ENCODE measurements around the gene ZNF208.
"Not testable (repeated sequence)": the region's sequence is repeated elsewhere in the genome, so short reads cannot be mapped to it uniquely, and the experiment has no call there.

ZNF208 gene

GRCh38 chr19:22010437-22011143, at the start of gene ZNF208:
Gene ZNF208, minus strand, starts transcription at chr19:22010943. Its CDS starts 149 bp downstream, at chr19:22010794.
- DNase-seq (ENCODE audit: low read depth in 2 of 2): not testable (repeated sequence)

- no peak for DNase-seq (ENCODE audit: low read depth in 2 of 2)
Observed at GRCh38 chr19:22052644-22053013, 41.9 kb upstream of the ZNF208 start.

- DNase-seq (ENCODE audit: low read depth in 2 of 2): not testable (repeated sequence)
Observed at GRCh38 chr19:22041151-22041550, 30.4 kb upstream of the ZNF208 start.

- DNase-seq (ENCODE audit: low read depth in 2 of 2): no peak
Observed at GRCh38 chr19:22030680-22031079, 19.9 kb upstream of the ZNF208 start.

- DNase-seq (ENCODE audit: low read depth in 2 of 2): no peak
Observed at GRCh38 chr19:22026687-22027086, 15.9 kb upstream of the ZNF208 start.

GRCh38 chr19:22025539-22025938, 14.8 kb upstream of the ZNF208 start:
- not testable (repeated sequence) for DNase-seq (ENCODE audit: low read depth in 2 of 2)

- DNase-seq (ENCODE audit: low read depth in 2 of 2): no peak
Observed at GRCh38 chr19:21970466-21970865, 40.3 kb downstream of the ZNF208 start.

GRCh38 chr19:21947775-21948174, 63.0 kb downstream of the ZNF208 start:
- DNase-seq (ENCODE audit: low read depth in 2 of 2): no peak

- DNase-seq (ENCODE audit: low read depth in 2 of 2): no peak
Observed at GRCh38 chr19:21940684-21941083, 70.1 kb downstream of the ZNF208 start.

- no peak for DNase-seq (ENCODE audit: low read depth in 2 of 2)
Observed at GRCh38 chr19:21934593-21934992, 76.2 kb downstream of the ZNF208 start.

GRCh38 chr19:21934131-21934530, 76.6 kb downstream of the ZNF208 start:
- DNase-seq (ENCODE audit: low read depth in 2 of 2): no peak

GRCh38 chr19:21922276-21922675, 88.5 kb downstream of the ZNF208 start:
- no peak for DNase-seq (ENCODE audit: low read depth in 2 of 2)

- no peak for DNase-seq (ENCODE audit: low read depth in 2 of 2)
Observed at GRCh38 chr19:21921691-21922180, 89.0 kb downstream of the ZNF208 start.

- no peak for DNase-seq (ENCODE audit: low read depth in 2 of 2)
Observed at GRCh38 chr19:21915411-21915810, 95.3 kb downstream of the ZNF208 start.

- DNase-seq (ENCODE audit: low read depth in 2 of 2): no peak
Observed at GRCh38 chr19:21912654-21913053, 98.1 kb downstream of the ZNF208 start.

- no peak for DNase-seq (ENCODE audit: low read depth in 2 of 2)
Observed at GRCh38 chr19:21910318-21910717, 100.4 kb downstream of the ZNF208 start.

GRCh38 chr19:21908066-21908465, 102.7 kb downstream of the ZNF208 start:
- no peak for DNase-seq (ENCODE audit: low read depth in 2 of 2)

- no peak for DNase-seq (ENCODE audit: low read depth in 2 of 2)
Observed at GRCh38 chr19:21907516-21907915, 103.2 kb downstream of the ZNF208 start.

- DNase-seq (ENCODE audit: low read depth in 2 of 2): no peak
Observed at GRCh38 chr19:21902571-21902970, 108.2 kb downstream of the ZNF208 start.

- DNase-seq (ENCODE audit: low read depth in 2 of 2): no peak
Observed at GRCh38 chr19:21901861-21902260, 108.9 kb downstream of the ZNF208 start.

GRCh38 chr19:21900401-21900800, 110.3 kb downstream of the ZNF208 start:
- no peak for DNase-seq (ENCODE audit: low read depth in 2 of 2)

- no peak for DNase-seq (ENCODE audit: low read depth in 2 of 2)
Observed at GRCh38 chr19:21891086-21891485, 119.7 kb downstream of the ZNF208 start.

GRCh38 chr19:21890017-21890416, 120.7 kb downstream of the ZNF208 start:
- not testable (repeated sequence) for DNase-seq (ENCODE audit: low read depth in 2 of 2)

- not testable (repeated sequence) for DNase-seq (ENCODE audit: low read depth in 2 of 2)
Observed at GRCh38 chr19:21885516-21885915, 125.2 kb downstream of the ZNF208 start.

All from fibroblast of skin of left quadriceps (primary cell).